Stimulated activated naive CD4-positive, alpha-beta T cell treated with Interleukin-2 at 50 U/mL for 16 hours (primary cell): ENCODE measurements around the gene JSRP1.

Source experiments
- DNase-seq: peaks from one replicate; lab custom pipeline; 2025; lab: John Stamatoyannopoulos, UW

JSRP1 gene

DNA sequence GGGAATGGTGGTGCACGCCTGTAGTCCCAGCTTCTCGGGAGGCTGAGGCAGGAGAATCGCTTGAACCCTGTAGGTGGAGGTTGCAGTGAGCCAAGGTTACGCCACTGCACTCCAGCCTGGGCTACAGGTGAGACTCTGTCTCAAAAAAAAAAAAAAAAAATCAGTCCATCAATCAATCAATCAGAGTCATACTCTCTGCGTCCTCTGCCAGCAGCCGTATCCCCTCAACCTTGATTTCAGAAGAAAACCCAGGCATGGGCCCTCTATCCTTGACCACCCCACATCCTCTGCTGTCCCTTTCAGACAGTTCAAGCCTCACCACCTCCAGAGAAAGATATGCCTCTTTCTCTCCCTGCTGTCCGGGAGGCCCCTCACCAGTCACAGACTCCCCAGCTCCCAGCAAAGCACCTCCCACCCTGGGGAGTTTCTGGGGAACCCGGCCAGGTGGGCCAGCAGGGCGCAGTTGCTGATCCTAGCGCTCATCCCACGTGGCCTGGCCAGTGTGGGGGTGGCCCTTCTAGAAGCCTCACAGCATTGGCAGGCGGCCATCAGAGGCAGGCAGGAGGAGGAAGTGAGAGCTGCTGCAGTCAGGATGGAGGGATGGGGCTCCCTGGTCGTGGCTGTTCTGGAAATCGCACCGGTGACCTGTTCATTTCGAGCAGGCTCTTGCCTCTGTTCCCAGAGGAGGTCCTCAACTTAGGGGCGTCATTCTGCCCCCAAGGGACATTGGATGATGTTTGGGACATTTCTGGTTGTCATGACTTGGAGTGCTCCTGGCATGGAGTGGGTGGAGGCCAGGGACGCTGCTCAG lies 10.2 kb upstream of the JSRP1 start:
- no peak for DNase-seq

DNA sequence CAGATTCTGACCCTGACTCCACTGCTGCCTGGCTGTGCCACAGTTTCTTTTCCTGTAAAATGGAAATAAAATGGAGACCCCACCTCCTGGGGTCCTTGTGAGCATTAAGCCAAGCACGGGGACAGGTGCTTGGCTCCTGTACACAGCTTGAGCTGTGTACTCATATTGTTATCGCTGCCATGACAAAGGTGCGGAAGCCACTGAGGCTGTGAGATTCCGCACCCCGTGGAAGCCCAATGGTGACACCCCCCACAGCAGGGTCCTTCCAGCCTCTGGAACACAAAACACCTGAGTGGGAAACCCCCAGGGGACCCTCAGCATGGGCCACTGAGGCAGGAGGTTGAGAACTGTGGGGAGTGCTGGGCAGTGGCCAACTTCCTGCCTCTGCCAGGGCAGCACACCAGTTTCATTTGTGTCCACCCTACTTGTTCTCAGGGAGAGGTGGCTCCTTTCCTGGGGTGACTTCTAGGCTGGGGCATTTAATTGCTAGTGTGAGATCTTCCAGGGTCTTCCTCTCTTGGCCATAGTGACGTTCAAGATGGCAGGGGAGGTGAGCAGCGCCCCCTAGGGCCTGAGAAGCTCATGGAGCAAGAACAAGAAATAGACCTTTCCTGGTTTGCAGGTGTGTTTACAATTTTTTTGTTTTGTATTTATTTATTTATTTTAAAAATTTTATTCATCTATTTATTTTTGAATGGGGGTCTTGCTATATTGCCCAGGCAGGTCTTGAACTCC lies 5.4 kb upstream of the JSRP1 start:
- peak; percentile 45 for DNase-seq

DNA sequence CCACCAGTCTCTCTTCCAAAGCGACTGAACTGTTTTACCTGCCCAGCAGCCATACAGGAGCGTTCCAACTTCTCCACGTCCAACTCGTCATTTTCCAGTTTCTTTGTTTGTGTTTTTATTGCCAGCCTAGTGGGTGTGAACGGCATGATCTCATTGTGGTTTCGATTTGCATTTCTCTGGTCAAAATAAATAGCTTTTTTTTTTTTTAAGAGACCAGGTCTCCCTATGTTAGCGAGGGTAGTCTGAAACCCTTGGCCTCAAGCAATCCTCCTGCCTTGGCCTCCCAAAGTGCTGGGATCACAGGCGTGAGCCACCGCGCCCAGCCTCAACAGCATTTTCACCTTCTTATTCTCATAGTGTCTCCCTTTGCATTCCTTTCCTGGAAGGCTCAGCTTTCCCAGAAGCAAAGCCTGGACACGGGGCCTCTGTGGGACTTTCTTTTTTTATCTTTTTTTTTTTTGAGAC lies 4.2 kb upstream of the JSRP1 start:
- no peak for DNase-seq

DNA sequence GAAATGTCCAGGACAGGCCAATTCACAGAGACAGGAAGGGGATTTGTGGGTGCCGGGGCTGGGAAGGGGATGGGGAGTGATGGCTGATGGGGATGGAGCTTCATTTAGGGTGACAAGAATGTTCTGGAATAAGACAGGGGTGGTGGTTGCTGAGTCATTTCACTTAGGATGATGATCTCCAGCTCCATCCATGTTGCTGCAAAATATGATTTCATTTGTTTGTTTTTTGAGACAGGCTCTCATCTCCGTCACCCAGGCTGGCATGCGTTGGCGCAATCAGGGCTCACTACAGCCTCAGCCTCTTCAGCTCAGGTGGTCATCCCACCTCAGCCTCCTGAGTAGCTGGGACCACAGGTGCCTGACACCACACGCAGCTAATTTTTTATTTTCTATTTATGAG lies 3.1 kb upstream of the JSRP1 start:
- DNase-seq, result no peak

DNA sequence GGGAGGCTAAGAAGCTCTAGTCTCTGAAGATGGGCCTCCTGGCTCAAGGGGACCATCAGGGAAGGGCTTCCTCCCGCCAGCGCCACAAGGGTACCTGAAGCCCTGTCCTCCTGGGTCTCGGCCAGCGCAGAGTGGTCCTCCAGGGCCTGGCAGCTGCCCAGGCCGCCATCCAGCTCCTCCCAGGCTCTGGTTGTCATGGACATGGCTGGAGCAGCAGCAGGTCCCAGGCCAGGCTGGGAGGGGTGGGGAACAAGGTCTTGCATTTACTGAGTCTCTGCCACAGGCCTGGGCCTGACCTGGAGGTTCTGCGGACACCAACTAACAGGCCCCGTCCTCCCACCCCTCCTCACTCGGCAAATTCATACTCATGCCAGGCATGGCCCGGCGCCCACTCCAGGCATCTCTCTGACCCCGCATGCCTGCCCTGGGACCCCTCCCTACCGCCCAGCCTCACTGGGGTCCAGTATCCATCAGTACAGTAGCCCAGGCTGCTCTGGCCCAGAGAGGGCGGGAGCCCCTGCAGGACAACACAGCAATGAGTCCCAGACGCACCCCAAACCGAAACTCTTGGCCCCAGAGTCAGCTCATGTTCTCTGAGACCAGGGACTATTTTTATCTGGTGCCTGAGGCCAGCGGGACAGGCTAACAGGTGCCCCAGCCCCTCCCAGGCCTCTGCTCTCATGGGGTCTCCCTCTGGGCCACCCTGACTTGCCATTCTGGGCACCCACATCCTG lies 938 bp downstream of the JSRP1 start:
- DNase-seq, result no peak

DNA sequence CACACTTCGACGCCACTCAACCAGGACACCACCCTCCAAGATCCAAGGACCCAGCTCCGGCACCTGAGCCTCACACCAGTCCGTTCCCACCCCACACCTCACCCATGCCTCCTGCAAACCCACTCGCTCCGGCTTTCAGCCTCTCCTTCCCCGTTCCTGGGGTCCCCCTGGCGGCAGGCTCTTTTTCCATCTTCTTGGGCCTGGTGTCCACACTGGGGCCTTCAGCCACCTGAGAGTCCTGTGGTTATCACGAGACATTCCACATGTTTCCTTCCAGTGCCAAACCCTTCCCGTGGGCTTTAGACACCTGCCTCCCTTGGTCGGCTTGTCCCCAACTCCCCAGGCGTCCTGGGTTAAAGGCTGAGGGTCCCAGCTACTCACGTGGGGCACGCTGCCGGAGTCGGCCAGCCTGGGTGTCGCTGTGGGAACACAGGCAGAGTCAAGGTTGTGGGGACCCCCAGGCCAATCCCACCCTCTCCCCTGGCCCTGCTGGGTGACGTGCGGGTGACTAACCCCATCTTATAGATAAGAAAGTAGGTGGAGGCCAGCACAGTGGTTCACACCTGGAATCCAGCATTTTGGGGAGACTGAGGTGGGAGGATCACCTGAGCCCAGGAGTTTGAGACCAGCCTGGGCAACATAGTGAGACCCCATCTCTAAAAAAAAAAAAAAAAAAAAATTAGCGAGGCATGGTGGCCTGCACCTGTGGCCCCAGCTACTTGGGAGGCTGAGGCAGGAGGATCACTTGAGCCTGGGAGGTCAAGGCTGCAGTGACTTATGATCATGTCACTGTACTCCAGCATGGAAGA lies 1.9 kb downstream of the JSRP1 start:
- no peak for DNase-seq

DNA sequence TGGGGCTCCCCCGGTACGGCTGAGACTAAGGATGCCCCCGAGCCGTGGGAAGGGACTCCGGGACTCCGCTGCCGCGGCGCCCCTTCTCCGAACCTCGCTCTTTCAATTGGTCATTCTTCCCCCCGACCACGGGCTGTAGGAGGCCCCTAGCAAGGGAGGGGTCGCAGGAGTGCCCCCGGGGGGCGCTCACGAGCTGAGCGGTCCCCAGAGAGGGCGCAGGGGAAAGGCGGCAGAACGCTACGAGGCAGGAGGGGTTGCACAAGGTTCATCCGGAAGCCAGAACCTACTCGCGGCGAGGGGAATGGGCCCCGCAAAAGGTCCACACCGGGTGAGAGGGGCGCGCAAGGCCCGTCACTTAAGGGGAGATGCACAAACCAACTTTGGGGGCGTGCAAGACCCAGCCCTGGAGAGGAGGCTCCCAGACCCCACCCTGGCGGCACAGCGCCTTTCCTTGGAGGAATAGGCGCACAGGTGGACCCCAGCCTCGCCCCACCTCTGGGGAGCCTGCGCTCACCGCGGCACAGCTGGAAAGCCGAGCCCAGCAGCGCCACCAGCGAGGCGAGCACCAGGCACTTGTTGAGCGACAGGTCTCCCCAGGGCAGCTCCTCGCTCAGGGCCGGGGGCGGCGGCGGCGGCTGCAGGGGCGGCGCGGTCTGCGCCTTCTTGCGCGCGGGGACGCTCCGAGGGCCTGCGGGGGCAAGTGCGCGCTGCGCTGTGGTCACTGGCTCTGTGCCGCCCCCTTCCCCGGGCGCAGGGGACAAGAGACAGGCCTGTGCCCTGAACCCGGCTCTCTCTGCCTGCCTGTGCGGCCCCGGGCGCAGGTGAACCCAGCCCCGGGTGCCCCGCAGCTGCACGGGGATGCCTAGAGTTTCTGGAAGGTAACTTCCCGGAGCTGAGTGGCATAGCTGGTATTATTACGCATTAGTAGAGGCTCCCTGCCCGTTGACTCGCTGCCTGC lies 2.8 kb downstream of the JSRP1 start:
- peak; percentile 23 for DNase-seq

DNA sequence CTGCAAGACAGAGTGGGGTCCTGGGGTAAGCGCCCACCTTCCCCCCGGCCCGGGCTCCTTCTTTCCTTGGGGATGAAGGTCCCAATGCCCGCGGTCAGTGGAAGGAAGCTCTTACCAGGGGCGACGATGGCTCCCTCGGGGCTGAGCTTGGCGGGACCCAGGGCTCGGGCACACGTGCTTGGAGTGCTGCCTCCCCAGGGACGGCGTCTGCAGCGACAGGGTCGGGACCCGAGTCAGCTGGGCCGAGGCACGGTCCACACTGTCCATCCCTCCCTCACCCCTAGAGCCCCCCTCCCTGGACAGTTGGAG lies 3.5 kb downstream of the JSRP1 start:
- DNase-seq, result no peak

DNA sequence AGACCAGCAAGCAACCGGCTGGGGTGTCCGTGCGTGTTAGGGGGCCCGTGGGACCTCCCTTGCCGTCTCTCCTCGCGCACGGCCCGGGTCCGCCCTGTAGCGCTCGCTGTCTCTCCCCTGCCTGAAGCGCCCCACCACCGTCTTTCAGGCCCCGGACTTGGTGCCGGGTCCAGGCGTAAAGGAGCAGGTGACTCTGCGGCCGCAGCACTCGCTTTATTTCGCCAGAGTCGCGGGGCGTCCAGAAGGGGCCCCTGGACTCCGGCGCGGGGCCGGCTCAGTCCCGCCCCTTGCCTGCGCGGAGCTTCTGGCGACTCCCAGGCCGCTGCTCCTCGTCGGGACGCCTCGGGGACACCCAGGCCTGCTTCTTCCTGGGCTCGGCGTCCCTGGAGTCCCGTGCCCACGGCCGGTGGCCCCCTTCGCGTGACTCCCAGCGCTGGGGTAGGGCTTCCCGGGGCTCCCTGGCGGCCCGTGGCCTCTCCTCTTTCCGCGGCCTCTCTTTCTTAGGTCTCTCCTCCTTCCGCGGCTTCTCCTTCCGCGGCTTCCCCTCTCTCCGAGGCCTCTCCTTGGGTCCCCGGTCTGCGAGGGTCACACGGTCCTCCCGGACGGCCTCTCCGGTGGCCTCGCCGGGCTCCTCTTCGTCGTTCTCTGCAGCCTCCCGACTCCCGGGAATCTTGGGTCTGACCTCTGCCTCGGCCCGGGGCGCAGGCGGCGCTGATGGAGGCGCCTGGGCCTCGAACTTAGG lies 4.0 kb downstream of the JSRP1 start:
- DNase-seq, result no peak

DNA sequence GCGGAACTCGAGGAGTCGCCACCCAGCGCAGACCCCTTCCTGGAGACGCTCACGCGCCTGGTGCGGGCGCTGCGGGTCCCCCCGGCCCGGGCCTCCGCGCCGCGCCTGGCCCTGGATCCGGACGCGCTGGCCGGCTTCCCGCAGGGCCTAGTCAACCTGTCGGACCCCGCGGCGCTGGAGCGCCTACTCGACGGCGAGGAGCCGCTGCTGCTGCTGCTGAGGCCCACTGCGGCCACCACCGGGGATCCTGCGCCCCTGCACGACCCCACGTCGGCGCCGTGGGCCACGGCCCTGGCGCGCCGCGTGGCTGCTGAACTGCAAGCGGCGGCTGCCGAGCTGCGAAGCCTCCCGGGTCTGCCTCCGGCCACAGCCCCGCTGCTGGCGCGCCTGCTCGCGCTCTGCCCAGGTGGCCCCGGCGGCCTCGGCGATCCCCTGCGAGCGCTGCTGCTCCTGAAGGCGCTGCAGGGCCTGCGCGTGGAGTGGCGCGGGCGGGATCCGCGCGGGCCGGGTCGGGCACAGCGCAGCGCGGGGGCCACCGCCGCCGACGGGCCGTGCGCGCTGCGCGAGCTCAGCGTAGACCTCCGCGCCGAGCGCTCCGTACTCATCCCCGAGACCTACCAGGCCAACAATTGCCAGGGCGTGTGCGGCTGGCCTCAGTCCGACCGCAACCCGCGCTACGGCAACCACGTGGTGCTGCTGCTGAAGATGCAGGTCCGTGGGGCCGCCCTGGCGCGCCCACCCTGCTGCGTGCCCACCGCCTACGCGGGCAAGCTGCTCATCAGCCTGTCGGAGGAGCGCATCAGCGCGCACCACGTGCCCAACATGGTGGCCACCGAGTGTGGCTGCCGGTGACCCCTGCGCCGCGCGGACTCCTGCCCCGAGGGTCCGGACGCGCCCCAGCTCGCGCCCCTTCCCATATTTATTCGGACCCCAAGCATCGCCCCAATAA lies 4.8 kb downstream of the JSRP1 start:
- no peak for DNase-seq

DNA sequence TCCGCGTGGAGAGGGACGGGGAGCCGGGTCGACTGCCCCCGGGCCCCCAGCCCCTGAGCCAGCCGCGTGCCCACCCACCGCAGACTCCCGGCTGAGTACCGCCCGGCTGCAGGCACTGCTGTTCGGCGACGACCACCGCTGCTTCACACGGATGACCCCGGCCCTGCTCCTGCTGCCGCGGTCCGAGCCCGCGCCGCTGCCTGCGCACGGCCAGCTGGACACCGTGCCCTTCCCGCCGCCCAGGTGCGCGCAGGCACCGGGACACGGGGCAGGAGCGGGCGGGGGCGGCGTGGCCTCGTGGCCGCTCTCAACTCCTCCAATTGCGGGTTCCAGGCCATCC lies 5.5 kb downstream of the JSRP1 start:
- no peak for DNase-seq

DNA sequence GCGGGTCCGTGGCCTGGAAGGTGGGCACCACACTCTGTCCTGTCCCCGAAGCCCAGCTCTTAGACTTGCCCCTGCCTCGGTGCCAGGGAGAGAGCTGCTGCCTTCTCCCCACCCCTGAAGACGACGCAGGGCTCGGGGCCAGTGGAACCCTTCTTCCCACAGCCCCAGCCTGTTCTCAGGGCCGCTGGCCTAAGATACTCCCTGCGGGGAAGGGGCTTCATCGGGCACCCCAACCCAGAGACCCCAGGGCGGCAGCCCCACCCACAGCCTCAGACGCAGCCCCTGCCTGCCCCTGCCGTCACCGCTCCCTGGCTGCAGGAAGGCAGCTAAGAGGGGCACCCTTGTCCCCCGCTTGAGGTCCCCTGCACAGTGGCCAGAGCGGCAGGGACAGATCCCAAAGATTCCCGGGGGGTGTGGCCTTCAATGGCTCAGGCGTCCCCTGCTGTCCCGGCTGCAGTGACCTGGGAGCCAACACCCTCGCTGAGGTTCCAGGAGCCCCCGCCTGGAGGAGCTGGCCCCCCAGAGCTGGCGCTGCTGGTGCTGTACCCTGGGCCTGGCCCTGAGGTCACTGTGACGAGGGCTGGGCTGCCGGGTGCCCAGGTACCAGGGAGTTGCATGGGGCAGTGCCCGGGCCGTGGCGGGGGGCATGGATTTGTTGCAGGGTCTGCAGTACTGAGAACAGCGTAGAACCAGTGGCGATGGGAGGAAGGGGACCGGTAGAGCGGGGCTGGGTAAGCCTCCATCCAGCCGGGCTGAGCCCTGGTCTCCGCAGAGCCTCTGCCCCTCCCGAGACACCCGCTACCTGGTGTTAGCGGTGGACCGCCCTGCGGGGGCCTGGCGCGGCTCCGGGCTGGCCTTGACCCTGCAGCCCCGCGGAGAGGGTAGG lies 6.1 kb downstream of the JSRP1 start:
- DNase-seq, result no peak

DNA sequence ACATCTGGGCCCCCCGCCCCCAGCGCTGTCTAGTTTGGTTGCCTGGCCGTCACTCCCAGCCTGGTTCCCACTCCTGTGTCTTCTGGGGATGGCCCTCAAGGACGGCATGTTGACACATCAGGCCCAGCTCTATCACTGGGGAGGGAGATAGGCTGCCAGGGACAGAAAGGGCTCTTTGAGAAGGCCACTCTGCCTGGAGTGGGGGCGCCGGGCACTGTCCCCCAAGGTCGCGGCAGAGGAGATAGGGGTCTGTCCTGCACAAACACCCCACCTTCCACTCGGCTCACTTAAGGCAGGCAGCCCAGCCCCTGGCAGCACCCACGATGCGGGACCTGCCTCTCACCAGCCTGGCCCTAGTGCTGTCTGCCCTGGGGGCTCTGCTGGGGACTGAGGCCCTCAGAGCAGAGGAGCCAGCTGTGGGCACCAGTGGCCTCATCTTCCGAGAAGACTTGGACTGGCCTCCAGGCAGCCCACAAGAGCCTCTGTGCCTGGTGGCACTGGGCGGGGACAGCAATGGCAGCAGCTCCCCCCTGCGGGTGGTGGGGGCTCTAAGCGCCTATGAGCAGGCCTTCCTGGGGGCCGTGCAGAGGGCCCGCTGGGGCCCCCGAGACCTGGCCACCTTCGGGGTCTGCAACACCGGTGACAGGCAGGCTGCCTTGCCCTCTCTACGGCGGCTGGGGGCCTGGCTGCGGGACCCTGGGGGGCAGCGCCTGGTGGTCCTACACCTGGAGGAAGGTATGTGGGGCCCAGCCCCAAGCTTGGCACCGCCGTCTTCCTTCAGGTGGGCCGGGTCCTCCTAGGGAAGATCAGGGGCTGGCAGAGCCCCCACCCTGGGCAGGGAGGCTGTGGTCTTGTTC lies 7.0 kb downstream of the JSRP1 start, which contains the start of gene AMH:
TSS of gene AMH (plus strand) at position 314 of the 857 bp plus-strand sequence. CDS start at position 324, 10 bp downstream.
- DNase-seq, result no peak

DNA sequence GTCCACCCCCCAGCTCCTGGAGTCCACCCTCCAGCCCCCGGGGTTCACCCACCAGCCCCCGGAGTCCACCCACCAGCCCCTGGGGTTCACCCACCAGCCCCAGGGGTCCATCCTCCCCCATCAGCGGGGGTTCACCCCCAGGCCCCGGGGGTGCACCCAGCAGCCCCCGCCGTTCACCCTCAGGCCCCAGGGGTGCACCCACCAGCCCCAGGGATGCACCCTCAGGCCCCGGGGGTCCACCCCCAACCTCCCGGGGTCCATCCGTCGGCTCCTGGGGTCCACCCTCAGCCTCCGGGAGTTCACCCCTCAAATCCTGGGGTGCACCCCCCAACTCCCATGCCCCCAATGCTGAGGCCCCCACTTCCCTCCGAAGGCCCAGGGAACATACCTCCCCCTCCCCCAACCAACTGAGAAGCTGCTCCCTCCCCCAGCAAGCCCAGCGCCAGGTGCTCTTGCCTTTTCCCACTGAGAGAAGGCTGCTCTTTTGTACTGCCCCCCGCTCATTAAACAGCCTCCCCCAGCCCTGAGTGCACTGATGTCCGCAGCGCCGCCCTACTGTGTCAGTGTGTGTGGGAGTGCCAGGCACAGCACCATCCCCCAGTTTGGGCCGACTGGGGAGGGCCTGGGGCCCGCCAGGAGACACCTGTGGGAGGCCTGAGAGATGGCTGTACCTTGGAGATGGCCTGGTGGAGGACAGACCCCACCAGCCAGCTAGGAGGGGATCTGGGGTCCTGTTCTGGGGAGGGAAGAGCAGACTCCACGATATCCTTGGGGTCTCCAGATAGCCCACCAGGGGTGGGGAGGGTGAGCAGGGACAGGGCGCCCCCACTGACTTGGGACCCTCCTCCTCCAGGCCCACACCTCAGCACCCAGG lies 7.8 kb downstream of the JSRP1 start:
- no peak for DNase-seq

DNA sequence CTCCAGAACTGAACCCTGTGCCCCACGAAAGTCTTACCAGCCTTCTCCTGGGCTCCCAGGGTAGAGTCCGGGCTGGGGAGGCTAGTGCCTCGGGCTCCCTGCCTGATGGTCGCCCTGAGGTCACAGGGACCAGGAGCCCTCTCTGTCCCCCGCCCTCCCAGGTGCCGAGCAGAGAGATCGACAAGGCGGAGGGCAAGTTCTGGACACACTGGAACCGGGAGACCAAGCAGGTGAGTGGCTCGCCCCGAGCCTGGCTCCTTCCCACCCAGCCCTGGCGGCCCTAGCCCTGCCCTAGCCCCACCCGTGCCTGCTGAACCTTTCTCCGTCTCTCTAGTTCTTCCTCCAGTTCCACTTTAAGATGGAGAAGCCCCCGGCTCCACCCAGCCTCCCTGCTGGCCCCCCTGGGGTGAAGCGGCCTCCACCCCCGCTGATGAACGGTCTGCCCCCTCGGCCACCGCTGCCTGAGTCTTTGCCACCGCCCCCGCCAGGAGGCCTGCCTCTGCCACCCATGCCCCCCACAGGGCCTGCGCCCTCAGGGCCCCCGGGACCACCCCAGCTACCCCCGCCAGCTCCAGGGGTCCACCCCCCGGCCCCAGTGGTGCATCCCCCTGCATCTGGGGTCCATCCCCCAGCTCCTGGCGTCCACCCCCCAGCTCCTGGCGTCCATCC lies 8.7 kb downstream of the JSRP1 start:
- no peak for DNase-seq
